K562 (cell line): ENCODE data around the gene MYCN. TPM values are rescaled to one million over a fixed set of nuclear protein-coding genes. Genes with fewer than 3 reads are reported as not detected.

Experiments used
- ATAC-seq: fragments of 200-7000 bp; cut with Tn5 transposase; 3 replicates; pipeline ENCODE4 v1.9.1; 2020; ENCODE audit warnings: moderate library complexity
- BruUV-seq: library from RNA; stranded (reverse); fragments of 400-500 nt; replicated peaks from 2 replicates; lab custom pipeline; 2021; lab: Mats Ljungman, UMichigan
- CTCF ChIA-PET: fragments of 300-600 bp; formaldehyde crosslinking; extraction: SDS; loops from one replicate; lab custom pipeline; 2021; ENCODE audit warnings: low intra/inter-chr PET ratio; lab: Yijun Ruan, JAX
- POLR2A ChIA-PET: fragments of 300-600, 350-650 bp; sonication (Branson Sonifier 250); formaldehyde crosslinking; extraction: SDS; loops from one replicate; lab custom pipeline; 2021; ENCODE audit warnings: antibody characterized with exemption, inconsistent platforms; lab: Yijun Ruan, JAX
- DNase-seq, 4 experiments: peaks; one replicate each; pipeline versions ENCODE4 v3.0.0 to v3.0.0-alpha.2; 2011 to 2018; ENCODE audit warnings: low spot score in 3 of 4, mixed read lengths in 3 of 4; ENCODE audit errors: extremely low read depth in 1 of 4
- FAIRE-seq: peaks from 2 replicates; lab custom pipeline; 2011; peaks lifted over from hg19 to GRCh38; lab: Jason Lieb, UNC
- H2AFZ ChIP-seq: 2 replicates; pipeline ENCODE4 v1.6.0; 2011; ENCODE audit warnings: low read depth, low read length, control low read depth, inconsistent platforms
- H3K27ac ChIP-seq: fragments of 200-600 bp; 3 replicates; pipeline ENCODE4 v1.8.0; 2011; ENCODE audit warnings: low read depth, mild to moderate bottlenecking, control low read depth, inconsistent platforms, low read length, moderate library complexity, mixed read lengths; ENCODE audit errors: extremely low read depth
- H3K27me3 ChIP-seq, 2 experiments: fragments of 300-600 bp in 1 of 2; 2 replicates in 1 of 2; 3 replicates in 1 of 2; pipeline versions ENCODE4 v1.6.0 to v1.8.0; 2011; ENCODE audit warnings: inconsistent platforms in 2 of 2, low read length in 2 of 2, mild to moderate bottlenecking in 1 of 2, mixed read lengths in 1 of 2, moderate library complexity in 1 of 2; ENCODE audit not compliant: control insufficient read depth in 2 of 2, insufficient read depth in 2 of 2
- H3K36me3 ChIP-seq: fragments of 300-600 bp; 3 replicates; pipeline ENCODE4 v1.8.0; 2011; ENCODE audit warnings: mild to moderate bottlenecking, low read length, inconsistent platforms; ENCODE audit not compliant: control insufficient read depth, insufficient read depth
- H3K4me1 ChIP-seq, 2 experiments: fragments of 200-600 bp in 1 of 2; replicated peaks in 1 of 2; 2 replicates in 1 of 2; 3 replicates in 1 of 2; pipeline versions ENCODE4 v1.5.1 to v1.8.0; 2011; ENCODE audit warnings: inconsistent platforms in 2 of 2, low read length in 2 of 2, mild to moderate bottlenecking in 1 of 2, mixed read lengths in 1 of 2, moderate library complexity in 1 of 2; ENCODE audit not compliant: control insufficient read depth in 2 of 2, insufficient read depth in 2 of 2
- H3K4me2 ChIP-seq: 2 replicates; pipeline ENCODE4 v1.6.1; 2011; ENCODE audit warnings: low read length, control low read depth, inconsistent platforms, mixed read lengths; ENCODE audit not compliant: insufficient read depth
- H3K4me3 ChIP-seq: fragments of 200-600 bp; sonication (generic), shearing (Covaris generic); 2 replicates; pipeline ENCODE4 v1.5.1; 2016; ENCODE audit warnings: control low read depth, inconsistent platforms
- H3K79me2 ChIP-seq: fragments of 200-600 bp; 3 replicates; pipeline ENCODE4 v1.8.0; 2011; ENCODE audit warnings: low read length, inconsistent platforms; ENCODE audit not compliant: control insufficient read depth, insufficient read depth
- H3K9ac ChIP-seq, 2 experiments: 2 replicates each; pipeline versions ENCODE4 v1.6.0 to v1.6.1; 2011; ENCODE audit warnings: low read depth in 2 of 2, low read length in 2 of 2, control low read depth in 1 of 2, inconsistent platforms in 1 of 2, mild to moderate bottlenecking in 1 of 2, mixed read lengths in 1 of 2; ENCODE audit not compliant: insufficient read depth in 1 of 2
- H3K9me1 ChIP-seq: one replicate; pipeline ENCODE4 v1.6.0; 2011; ENCODE audit warnings: inconsistent platforms, mild to moderate bottlenecking, low read length, moderate library complexity; ENCODE audit not compliant: control insufficient read depth, insufficient read depth
- H3K9me3 ChIP-seq: replicated peaks from 2 replicates; pipeline ENCODE4 v1.5.1; 2011; ENCODE audit warnings: low read depth, low read length, inconsistent platforms; ENCODE audit not compliant: control insufficient read depth, insufficient read depth
- H4K20me1 ChIP-seq: replicated peaks from 2 replicates; pipeline ENCODE4 v1.6.1; 2011; ENCODE audit warnings: low read length, inconsistent platforms, mixed read lengths; ENCODE audit not compliant: control insufficient read depth, insufficient read depth
- CBX3 ChIP-seq, 2 experiments: IDR thresholded peaks; 1 replicate in 1 of 2; 2 replicates in 1 of 2; pipeline ENCODE4 v1.6.1; 2012; ENCODE audit warnings: inconsistent platforms in 2 of 2, low read length in 2 of 2, borderline replicate concordance in 1 of 2, control low read depth in 1 of 2
- CEBPB ChIP-seq: fragments of 450-650 bp; IDR thresholded peaks from 2 replicates; pipeline ENCODE4 v1.6.1; 2016; ENCODE audit warnings: missing genetic modification characterization, missing compliant biosample characterization
- DDX20 ChIP-seq: fragments of 450-650 bp; IDR thresholded peaks from 2 replicates; pipeline ENCODE4 v1.6.1; 2016; ENCODE audit warnings: missing genetic modification characterization, low read depth, mild to moderate bottlenecking, missing compliant biosample characterization, moderate library complexity
- EHMT2 ChIP-seq: fragments of 450-650 bp; IDR thresholded peaks from 2 replicates; pipeline ENCODE4 v1.6.1; 2018; ENCODE audit warnings: antibody characterized with exemption
- ERF ChIP-seq: fragments of 450-650 bp; formaldehyde crosslinking; IDR thresholded peaks from 2 replicates; pipeline ENCODE4 v1.4.0; 2020; ENCODE audit warnings: mild to moderate bottlenecking, mixed read lengths
- FOXJ3 ChIP-seq: sonication (generic); formaldehyde crosslinking; IDR thresholded peaks from 2 replicates; pipeline ENCODE4 v1.4.0; 2020; ENCODE audit warnings: mild to moderate bottlenecking, missing genetic modification reagents
- MCM2 ChIP-seq: fragments of 450-650 bp; IDR thresholded peaks from 2 replicates; pipeline ENCODE4 v1.6.1; 2017; ENCODE audit warnings: low read depth, mild to moderate bottlenecking
- POLR3A ChIP-seq: IDR thresholded peaks from 2 replicates; pipeline ENCODE4 v1.6.1; 2011; ENCODE audit warnings: borderline replicate concordance, mild to moderate bottlenecking, moderate library complexity; ENCODE audit not compliant: insufficient read length, insufficient read depth; ENCODE audit errors: extremely low read depth
- PRPF4 ChIP-seq: fragments of 200-400 bp; formaldehyde crosslinking; IDR thresholded peaks from one replicate; pipeline ENCODE4 v1.6.1; 2017; ENCODE audit warnings: low read length, low read depth, mild to moderate bottlenecking; ENCODE audit not compliant: insufficient read depth, poor library complexity, severe bottlenecking
- RBM34 ChIP-seq: fragments of 200-400 bp; formaldehyde crosslinking; IDR thresholded peaks from 2 replicates; pipeline ENCODE4 v1.6.1; 2018; ENCODE audit warnings: low read length, borderline replicate concordance; ENCODE audit not compliant: insufficient read depth
- SMC3 ChIP-seq: conservative IDR thresholded peaks from 2 replicates; pipeline ENCODE4 v1.6.1; 2011; ENCODE audit warnings: low read depth, low read length, improper control_type of control experiment; ENCODE audit not compliant: insufficient read depth
- XRCC4 ChIP-seq: IDR thresholded peaks from one replicate; pipeline ENCODE4 v1.6.1; 2011; ENCODE audit not compliant: insufficient read depth, insufficient read length; ENCODE audit errors: extremely low read depth
- ZBTB1 ChIP-seq: sonication (generic); formaldehyde crosslinking; IDR thresholded peaks from 2 replicates; pipeline ENCODE4 v1.8.1; 2023; ENCODE audit warnings: missing genetic modification reagents, low read depth, mild to moderate bottlenecking, borderline replicate concordance
- ZKSCAN3 ChIP-seq: fragments of 250-450 bp; sonication (Bioruptor Pico); IDR thresholded peaks from 2 replicates; pipeline ENCODE4 v1.4.0; 2020
- ZNF12 ChIP-seq: sonication (generic); formaldehyde crosslinking; IDR thresholded peaks from 2 replicates; pipeline ENCODE4 v1.4.0; 2020; ENCODE audit warnings: mild to moderate bottlenecking, missing genetic modification reagents
- WGBS: fragments of 100-300 bp; shearing (Covaris generic); methylation state at CpG from one replicate; pipeline ENCODE4 v1.1.6; 2016; ENCODE audit warnings: low coverage, mixed read lengths; ENCODE audit not compliant: insufficient coverage; ENCODE audit errors: missing lambda C conversion rate; 5-methylcytosine and 5-hydroxymethylcytosine counted together
- in situ Hi-C: fragments of 300-500 bp; cut with MboI; formaldehyde crosslinking; loops from 4 replicates; pipeline ENCODE4 v1.15.0; 2018; ENCODE audit warnings: inconsistent platforms, mixed read lengths
- intact Hi-C: fragments of 100-400 bp; cut with micrococcal nuclease; formaldehyde crosslinking; loops from 2 replicates; pipeline ENCODE4 v1.14.2; 2022
- polyA plus RNA-seq, 8 experiments: library from polyadenylated mRNA; depleted of rRNA in 4 of 8; stranded (reverse) in 5 of 8; unstranded in 3 of 8; fragments of >200 nt; fragmentation: Nextera tagmentation in 2 of 8; fragmentation: Illumina TruSeq in 1 of 8; extraction: Ambion mirVana in 2 of 8; extraction: Trizol in 1 of 8; gene quantifications; 2 replicates each; pipeline versions ENCODE4 v1.2.1 to v1.2.3, GENCODE V29; 2011 to 2014; ENCODE audit warnings: inconsistent platforms in 1 of 8, missing spikeins in 1 of 8
- total RNA-seq, 7 experiments: library from RNA; depleted of rRNA in 6 of 7; stranded (reverse); fragments of >200 nt in 6 of 7; fragmentation: Illumina TruSeq in 2 of 7; extraction: Trizol in 2 of 7; gene quantifications; 2 replicates each; pipeline versions ENCODE4 v1.2.1 to v1.2.3, GENCODE V29; 2011 to 2021; ENCODE audit warnings: low replicate concordance in 1 of 7
- TF ChIP-seq, protein P1 (sequence below): fragments of 150-350 bp; IDR thresholded peaks from 2 replicates; pipeline ENCODE4 v1.6.1; 2014; ENCODE audit warnings: low read depth, mild to moderate bottlenecking, low read length, borderline replicate concordance
- TF ChIP-seq, protein P2 (sequence below): sonication (generic); formaldehyde crosslinking; IDR thresholded peaks from 2 replicates; pipeline ENCODE4 v1.9.0; 2022; ENCODE audit warnings: mild to moderate bottlenecking, missing genetic modification reagents

Gene MYCN
- total and polyA plus RNA-seq, 9 of the 15 experiments (the other 6 are each of a cell fraction or from before 2014, with no cell fraction given) = not detected

DNA sequence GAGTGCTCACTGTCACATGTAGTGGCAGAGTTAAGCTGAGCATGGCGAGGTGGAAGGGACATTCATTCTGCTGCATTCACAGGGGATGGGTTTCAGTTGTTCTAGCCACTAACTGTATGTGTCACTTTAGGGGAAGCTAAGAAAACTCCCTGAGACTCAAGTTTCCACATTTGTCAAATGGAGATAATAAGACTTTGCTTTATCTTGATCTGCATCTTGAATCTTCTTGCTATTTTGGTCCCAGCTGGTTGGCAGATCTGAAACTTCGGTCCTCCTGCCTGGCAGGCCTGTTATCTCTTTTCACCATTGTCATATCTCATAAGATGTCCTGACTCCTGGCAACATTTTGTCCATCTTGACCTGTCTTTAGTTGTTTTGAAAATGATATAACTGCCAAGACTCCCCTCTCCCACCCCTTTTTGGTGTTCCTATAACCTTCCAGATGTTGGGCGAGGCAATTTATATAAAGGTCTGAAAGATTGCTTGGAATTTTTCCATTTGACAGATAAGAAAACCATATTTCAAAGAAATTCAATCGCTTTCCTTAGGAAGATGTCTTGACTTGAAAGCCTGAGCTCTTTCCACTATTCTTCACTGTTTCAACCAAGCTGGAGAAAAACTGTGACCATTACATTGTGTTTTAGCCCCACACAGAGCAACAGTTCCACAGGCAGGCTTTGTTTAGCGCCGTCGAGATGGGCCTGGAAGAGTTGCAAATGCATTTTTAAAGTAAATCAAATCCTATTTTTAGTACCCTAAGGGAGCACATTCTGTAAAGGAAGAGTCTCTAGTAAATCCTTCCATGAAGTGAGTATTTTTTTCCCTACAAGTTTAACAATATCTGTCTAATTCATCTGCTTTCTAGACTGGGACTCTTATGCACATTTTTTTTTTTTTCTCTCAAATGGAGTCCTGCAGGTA is 33.4 kb downstream of the MYCN start:
- Histone ChIP-seq H3K4me2 (no peak overlapping the region), H3K27ac (no peak overlapping the region), H3K79me2 (no peaks in the 10 kb centered on the region), H3K9me1 (no peaks in the 10 kb centered on the region), H3K27me3 (peaks cover 2 to 7% of the 10 kb centered on the region in 2 experiments; a peak in 3 of 5 replicates), H3K36me3 (no peaks in the 10 kb centered on the region), H3K4me1 (no peaks in the 10 kb centered on the region), H3K4me3 (no peak overlapping the region), H2AFZ (no peak overlapping the region), H4K20me1 (no peaks in the 10 kb centered on the region), H3K9ac (no peak overlapping the region), H3K9me3 (no peaks in the 10 kb centered on the region)
- ATAC-seq (no peak), FAIRE-seq (no peak), DNase-seq (no peak)
- ChIA-PET CTCF (no interaction called here), POLR2A (no interaction called here)
- in situ Hi-C loops (no loop called here), intact Hi-C loops (no loop called here)
- no TSS peak for BruUV-seq
- 0% methylated on average over 7 of the region's 7 CpGs for WGBS
- TF ChIP-seq, protein P1, sequence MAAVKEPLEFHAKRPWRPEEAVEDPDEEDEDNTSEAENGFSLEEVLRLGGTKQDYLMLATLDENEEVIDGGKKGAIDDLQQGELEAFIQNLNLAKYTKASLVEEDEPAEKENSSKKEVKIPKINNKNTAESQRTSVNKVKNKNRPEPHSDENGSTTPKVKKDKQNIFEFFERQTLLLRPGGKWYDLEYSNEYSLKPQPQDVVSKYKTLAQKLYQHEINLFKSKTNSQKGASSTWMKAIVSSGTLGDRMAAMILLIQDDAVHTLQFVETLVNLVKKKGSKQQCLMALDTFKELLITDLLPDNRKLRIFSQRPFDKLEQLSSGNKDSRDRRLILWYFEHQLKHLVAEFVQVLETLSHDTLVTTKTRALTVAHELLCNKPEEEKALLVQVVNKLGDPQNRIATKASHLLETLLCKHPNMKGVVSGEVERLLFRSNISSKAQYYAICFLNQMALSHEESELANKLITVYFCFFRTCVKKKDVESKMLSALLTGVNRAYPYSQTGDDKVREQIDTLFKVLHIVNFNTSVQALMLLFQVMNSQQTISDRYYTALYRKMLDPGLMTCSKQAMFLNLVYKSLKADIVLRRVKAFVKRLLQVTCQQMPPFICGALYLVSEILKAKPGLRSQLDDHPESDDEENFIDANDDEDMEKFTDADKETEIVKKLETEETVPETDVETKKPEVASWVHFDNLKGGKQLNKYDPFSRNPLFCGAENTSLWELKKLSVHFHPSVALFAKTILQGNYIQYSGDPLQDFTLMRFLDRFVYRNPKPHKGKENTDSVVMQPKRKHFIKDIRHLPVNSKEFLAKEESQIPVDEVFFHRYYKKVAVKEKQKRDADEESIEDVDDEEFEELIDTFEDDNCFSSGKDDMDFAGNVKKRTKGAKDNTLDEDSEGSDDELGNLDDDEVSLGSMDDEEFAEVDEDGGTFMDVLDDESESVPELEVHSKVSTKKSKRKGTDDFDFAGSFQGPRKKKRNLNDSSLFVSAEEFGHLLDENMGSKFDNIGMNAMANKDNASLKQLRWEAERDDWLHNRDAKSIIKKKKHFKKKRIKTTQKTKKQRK = no peak
- TF ChIP-seq ZNF12 (CRISPR knock-in tag) (no peak), EHMT2 (no peak), CEBPB (tag) (no peak), MCM2 (no peak), PRPF4 (no peak), SMC3 (no peak), ZKSCAN3 (no peak), FOXJ3 (CRISPR knock-in tag) (no peak), ZBTB1 (CRISPR knock-in tag) (no peak), DDX20 (tag) (no peak), POLR3A (no peak), XRCC4 (no peak), ERF (CRISPR knock-in tag) (no peak), CBX3 (IDR thresholded peaks at IDR 0.05; ENCODE audit: borderline replicate concordance in 1 of 2, low read length in 2 of 2) (no peak), RBM34 (no peak)
- TF ChIP-seq, protein P2, sequence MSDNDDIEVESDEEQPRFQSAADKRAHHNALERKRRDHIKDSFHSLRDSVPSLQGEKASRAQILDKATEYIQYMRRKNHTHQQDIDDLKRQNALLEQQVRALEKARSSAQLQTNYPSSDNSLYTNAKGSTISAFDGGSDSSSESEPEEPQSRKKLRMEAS (CRISPR knock-in tag) = no peak
